Astrocyte (in vitro differentiated cells and primary cell): Measurements from ENCODE around the gene CDKN1C. TPM values are rescaled to one million over a fixed set of nuclear protein-coding genes. Genes with fewer than 3 reads are reported as not detected.

ENCODE experiments used
- DNase-seq: peaks from one replicate; pipeline ENCODE4 v3.0.0-alpha.2; 2010; ENCODE audit warnings: low read depth
- FAIRE-seq: peaks from 2 replicates; lab custom pipeline; 2011; peaks lifted over from hg19 to GRCh38; lab: Jason Lieb, UNC
- H2AFZ ChIP-seq: 2 replicates; pipeline ENCODE4 v1.6.0; 2012; ENCODE audit warnings: low read depth, low read length, inconsistent platforms
- H3K27ac ChIP-seq: 2 replicates; pipeline ENCODE4 v1.5.1; 2011; ENCODE audit warnings: low read depth, low read length, inconsistent platforms
- H3K27me3 ChIP-seq: 2 replicates; pipeline ENCODE4 v1.6.0; 2011; ENCODE audit warnings: low read length, inconsistent platforms; ENCODE audit not compliant: insufficient read depth
- H3K36me3 ChIP-seq: 2 replicates; pipeline ENCODE4 v1.5.1; 2011; ENCODE audit warnings: low read length, inconsistent platforms; ENCODE audit not compliant: insufficient read depth
- H3K4me1 ChIP-seq: 2 replicates; pipeline ENCODE4 v1.5.1; 2011; ENCODE audit warnings: low read length, inconsistent platforms; ENCODE audit not compliant: insufficient read depth
- H3K4me2 ChIP-seq: 2 replicates; pipeline ENCODE4 v1.6.0; 2012; ENCODE audit warnings: low read length, inconsistent platforms
- H3K4me3 ChIP-seq: 2 replicates; pipeline ENCODE4 v1.5.1; 2011; ENCODE audit warnings: low read depth, mild to moderate bottlenecking, low read length, inconsistent platforms; ENCODE audit not compliant: insufficient read depth
- H3K79me2 ChIP-seq: 2 replicates; pipeline ENCODE4 v1.6.0; 2012; ENCODE audit warnings: mild to moderate bottlenecking, low read length, inconsistent platforms; ENCODE audit not compliant: insufficient read depth
- H3K9ac ChIP-seq: 2 replicates; pipeline ENCODE4 v1.6.0; 2012; ENCODE audit warnings: mild to moderate bottlenecking, low read length, inconsistent platforms
- H3K9me3 ChIP-seq: 2 replicates; pipeline ENCODE4 v1.5.1; 2012; ENCODE audit warnings: low read depth, mild to moderate bottlenecking, low read length, inconsistent platforms; ENCODE audit not compliant: insufficient read depth
- H4K20me1 ChIP-seq: 2 replicates; pipeline ENCODE4 v1.6.0; 2012; ENCODE audit warnings: low read length, inconsistent platforms; ENCODE audit not compliant: insufficient read depth
- H3K27ac Mint-ChIP-seq: one replicate; pipeline ENCODE4 v1.8.0; 2021; ENCODE audit warnings: mild to moderate bottlenecking, mixed read lengths; ENCODE audit not compliant: unreplicated experiment
- H3K27me3 Mint-ChIP-seq: one replicate; pipeline ENCODE4 v1.8.0; 2021; ENCODE audit warnings: low read depth, mixed read lengths; ENCODE audit not compliant: unreplicated experiment
- H3K36me3 Mint-ChIP-seq: one replicate; pipeline ENCODE4 v1.8.0; 2021; ENCODE audit warnings: low read depth, mixed read lengths; ENCODE audit not compliant: unreplicated experiment
- H3K4me1 Mint-ChIP-seq: one replicate; pipeline ENCODE4 v1.8.0; 2021; ENCODE audit warnings: low read depth, mixed read lengths; ENCODE audit not compliant: unreplicated experiment
- H3K4me3 Mint-ChIP-seq: one replicate; pipeline ENCODE4 v1.8.0; 2021; ENCODE audit warnings: mild to moderate bottlenecking, moderate library complexity, mixed read lengths; ENCODE audit not compliant: unreplicated experiment
- H3K9me3 Mint-ChIP-seq: one replicate; pipeline ENCODE4 v1.8.0; 2021; ENCODE audit warnings: mild to moderate bottlenecking, mixed read lengths; ENCODE audit not compliant: unreplicated experiment
- EZH2 ChIP-seq: IDR thresholded peaks from 2 replicates; pipeline ENCODE4 v1.6.1; 2012; ENCODE audit warnings: mild to moderate bottlenecking, low read length, inconsistent platforms; ENCODE audit not compliant: insufficient read depth
- total RNA-seq: library from RNA; stranded (reverse); gene quantifications from 2 replicates; pipeline ENCODE4 v1.2.1, GENCODE V29; 2021
- TF ChIP-seq, protein P1 (sequence below): IDR thresholded peaks from 2 replicates; pipeline ENCODE4 v1.5.1; 2011; ENCODE audit warnings: low read depth, mild to moderate bottlenecking, inconsistent platforms, low read length, moderate library complexity; ENCODE audit not compliant: insufficient read depth

The CDKN1C gene
- total RNA-seq, 1 donor from 2014 or later: 7.5 TPM

DNA sequence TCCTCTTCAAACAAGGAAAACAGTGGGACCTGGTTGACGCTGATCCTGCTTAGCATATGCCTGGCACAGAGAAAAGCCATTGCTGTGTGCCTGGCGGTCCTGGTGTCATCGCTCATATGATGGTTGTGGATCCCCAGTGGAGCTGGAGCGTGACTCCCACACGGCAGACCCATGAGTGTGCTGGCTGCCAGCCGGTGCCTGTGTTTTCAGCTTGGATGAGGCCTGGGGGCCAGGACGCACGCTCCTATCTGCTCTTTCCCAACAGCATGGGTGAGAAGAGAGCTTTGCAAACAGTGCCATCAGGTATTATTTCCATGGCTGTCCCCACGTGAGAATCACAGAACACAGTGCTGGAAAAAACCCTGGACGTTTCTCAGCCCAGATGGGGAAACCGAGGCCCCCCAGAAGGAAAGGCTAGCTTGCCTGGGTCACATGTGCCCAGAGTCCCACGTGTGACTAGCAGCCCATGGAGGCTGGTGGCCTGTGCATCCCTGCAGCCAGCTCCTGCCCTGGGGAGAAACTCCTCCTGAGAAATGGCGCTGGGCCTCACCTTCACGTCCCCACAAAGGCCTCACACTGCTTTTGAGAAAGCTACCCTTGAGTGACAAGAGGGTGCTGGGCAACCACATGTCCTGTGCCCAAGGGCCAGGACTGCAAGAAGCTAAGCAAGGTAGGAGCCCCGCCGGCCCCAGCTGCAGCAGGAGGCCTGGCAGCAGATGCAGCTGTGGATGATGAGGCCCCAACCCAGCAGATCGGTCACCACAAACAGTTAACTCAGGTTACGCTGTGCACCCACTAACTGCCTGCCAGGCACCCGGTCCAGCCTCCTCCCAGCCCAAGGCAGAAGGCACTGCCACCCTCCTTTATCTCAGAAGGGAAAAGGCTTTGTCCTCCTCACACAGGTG is 4.2 kb downstream of the CDKN1C start:
- Histone ChIP-seq H3K79me2 (no peaks in the 10 kb centered on the region), H2AFZ (no peak overlapping the region), H3K4me3 (no peak overlapping the region), H3K4me1 (peaks cover 7% of the 10 kb centered on the region), H3K36me3 (no peaks in the 10 kb centered on the region), H3K9me3 (no peaks in the 10 kb centered on the region), H3K27ac (no peak overlapping the region), H3K27me3 (no peaks in the 10 kb centered on the region), H4K20me1 (peaks cover 3% of the 10 kb centered on the region), H3K9ac (no peak overlapping the region), H3K4me2 (no peak overlapping the region)
- no peak for DNase-seq
- peaks cover 12% of the 10 kb centered on the region for H3K9me3 Mint-ChIP-seq
- peaks cover 6% of the 10 kb centered on the region for H3K36me3 Mint-ChIP-seq
- no peak for FAIRE-seq
- H3K4me1 Mint-ChIP-seq: no peaks in the 10 kb centered on the region
- H3K4me3 Mint-ChIP-seq: no peak overlapping the region
- TF ChIP-seq, protein P1, sequence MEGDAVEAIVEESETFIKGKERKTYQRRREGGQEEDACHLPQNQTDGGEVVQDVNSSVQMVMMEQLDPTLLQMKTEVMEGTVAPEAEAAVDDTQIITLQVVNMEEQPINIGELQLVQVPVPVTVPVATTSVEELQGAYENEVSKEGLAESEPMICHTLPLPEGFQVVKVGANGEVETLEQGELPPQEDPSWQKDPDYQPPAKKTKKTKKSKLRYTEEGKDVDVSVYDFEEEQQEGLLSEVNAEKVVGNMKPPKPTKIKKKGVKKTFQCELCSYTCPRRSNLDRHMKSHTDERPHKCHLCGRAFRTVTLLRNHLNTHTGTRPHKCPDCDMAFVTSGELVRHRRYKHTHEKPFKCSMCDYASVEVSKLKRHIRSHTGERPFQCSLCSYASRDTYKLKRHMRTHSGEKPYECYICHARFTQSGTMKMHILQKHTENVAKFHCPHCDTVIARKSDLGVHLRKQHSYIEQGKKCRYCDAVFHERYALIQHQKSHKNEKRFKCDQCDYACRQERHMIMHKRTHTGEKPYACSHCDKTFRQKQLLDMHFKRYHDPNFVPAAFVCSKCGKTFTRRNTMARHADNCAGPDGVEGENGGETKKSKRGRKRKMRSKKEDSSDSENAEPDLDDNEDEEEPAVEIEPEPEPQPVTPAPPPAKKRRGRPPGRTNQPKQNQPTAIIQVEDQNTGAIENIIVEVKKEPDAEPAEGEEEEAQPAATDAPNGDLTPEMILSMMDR: no peak
- no peak for TF ChIP-seq EZH2
- no peak overlapping the region for H3K27ac Mint-ChIP-seq
- H3K27me3 Mint-ChIP-seq: peaks cover 48% of the 10 kb centered on the region

DNA sequence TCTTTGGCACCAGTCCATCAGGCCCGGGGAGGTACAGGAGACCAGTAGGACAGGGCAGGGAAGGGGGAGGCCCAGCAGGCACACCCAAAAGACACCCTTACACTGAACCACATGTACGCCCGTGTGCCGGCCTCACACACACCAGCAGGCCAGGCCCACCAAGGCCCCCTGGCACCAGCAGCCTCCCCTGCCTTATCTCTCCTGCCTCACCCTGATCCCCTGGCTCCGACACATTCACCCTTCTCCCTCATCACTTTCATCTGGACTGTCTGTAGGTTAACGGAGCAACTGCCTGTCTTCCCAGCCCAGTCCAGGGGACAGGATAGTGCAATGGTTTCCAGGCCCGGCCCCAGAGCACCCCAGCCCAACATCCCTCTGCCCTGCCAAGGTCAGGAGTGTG is 4.9 kb downstream of the CDKN1C start:
- Histone ChIP-seq H3K9me3 (no peaks in the 10 kb centered on the region), H3K36me3 (no peaks in the 10 kb centered on the region), H3K4me3 (no peak overlapping the region), H3K79me2 (no peaks in the 10 kb centered on the region), H4K20me1 (peaks cover 3% of the 10 kb centered on the region), H3K4me1 (peaks cover 4% of the 10 kb centered on the region), H3K9ac (no peak overlapping the region), H3K4me2 (no peak overlapping the region), H2AFZ (no peak overlapping the region), H3K27ac (no peak overlapping the region), H3K27me3 (no peaks in the 10 kb centered on the region)
- H3K9me3 Mint-ChIP-seq: peaks cover 12% of the 10 kb centered on the region
- H3K36me3 Mint-ChIP-seq: peaks cover 6% of the 10 kb centered on the region
- H3K4me3 Mint-ChIP-seq: no peak overlapping the region
- TF ChIP-seq EZH2: no peak
- TF ChIP-seq, protein P1: no peak
- H3K27ac Mint-ChIP-seq: no peak overlapping the region
- no peak for DNase-seq
- H3K27me3 Mint-ChIP-seq: peaks cover 48% of the 10 kb centered on the region
- FAIRE-seq: no peak
- H3K4me1 Mint-ChIP-seq: no peaks in the 10 kb centered on the region

DNA sequence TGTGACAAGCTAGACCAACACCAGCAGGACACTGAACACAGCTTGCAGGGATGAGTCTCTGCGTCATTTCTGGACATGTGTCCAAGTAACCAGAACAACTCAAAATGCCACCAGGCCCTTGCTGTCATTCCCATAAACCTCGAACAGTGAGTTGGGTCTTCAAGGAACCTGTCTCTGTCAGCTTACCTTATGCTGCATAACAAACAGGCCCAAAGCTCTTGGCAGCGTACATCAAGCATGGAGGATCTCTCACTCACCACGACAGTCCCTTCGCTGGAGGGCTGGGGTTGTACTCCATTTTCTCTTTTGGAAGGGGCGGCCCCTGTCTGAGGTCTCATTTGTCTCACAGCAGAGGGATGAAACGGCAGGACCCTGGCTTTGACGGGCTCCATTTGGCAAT is 6.8 kb downstream of the CDKN1C start:
- no peak for TF ChIP-seq EZH2
- TF ChIP-seq, protein P1: no peak
- H3K27me3 ChIP-seq: peaks cover 4% of the 10 kb centered on the region
- FAIRE-seq (no peak), DNase-seq (no peak)
- no peaks in the 10 kb centered on the region for H3K4me1 ChIP-seq
- no peak overlapping the region for H3K4me3 ChIP-seq
- Mint-ChIP-seq H3K4me1 (no peaks in the 10 kb centered on the region), H3K36me3 (peaks cover 8% of the 10 kb centered on the region), H3K27me3 (peaks cover 63% of the 10 kb centered on the region), H3K4me3 (no peak overlapping the region), H3K27ac (no peak overlapping the region), H3K9me3 (peaks cover 23% of the 10 kb centered on the region)
- H3K4me2 ChIP-seq: no peak overlapping the region
- no peak overlapping the region for H2AFZ ChIP-seq
- H3K9ac ChIP-seq: no peak overlapping the region
- no peaks in the 10 kb centered on the region for H3K79me2 ChIP-seq
- H3K9me3 ChIP-seq: no peaks in the 10 kb centered on the region
- no peaks in the 10 kb centered on the region for H3K36me3 ChIP-seq
- H3K27ac ChIP-seq: no peak overlapping the region
- H4K20me1 ChIP-seq: peaks cover 3% of the 10 kb centered on the region
